ENCODE measurements around the gene AFG3L2.
"Not testable (repeated sequence)": the region's sequence is repeated elsewhere in the genome, so short reads cannot be mapped to it uniquely, and the experiment has no call there.

AFG3L2 gene

DNA sequence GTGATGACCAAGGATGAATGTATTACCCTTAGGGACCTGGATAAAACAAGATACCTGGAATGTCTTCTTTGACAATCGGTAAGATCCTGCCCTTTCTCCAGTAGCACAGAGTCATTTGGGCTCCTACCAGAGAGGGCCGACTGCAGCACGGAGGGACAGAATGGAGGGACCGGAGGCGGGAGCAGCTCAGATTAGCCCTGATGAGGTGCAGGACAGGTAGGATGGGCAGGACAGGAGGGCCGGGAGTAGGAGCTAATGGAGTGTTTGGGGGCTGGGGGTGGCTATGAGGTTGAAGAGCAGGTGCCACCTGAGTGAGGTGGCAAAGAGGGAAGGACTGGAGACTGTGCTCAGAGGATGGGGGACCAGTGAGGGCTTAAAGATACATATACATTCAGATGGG lies 20.8 kb upstream of the AFG3L2 start:
- DNase-seq (ENCODE audit: low spot score): no peak

DNA sequence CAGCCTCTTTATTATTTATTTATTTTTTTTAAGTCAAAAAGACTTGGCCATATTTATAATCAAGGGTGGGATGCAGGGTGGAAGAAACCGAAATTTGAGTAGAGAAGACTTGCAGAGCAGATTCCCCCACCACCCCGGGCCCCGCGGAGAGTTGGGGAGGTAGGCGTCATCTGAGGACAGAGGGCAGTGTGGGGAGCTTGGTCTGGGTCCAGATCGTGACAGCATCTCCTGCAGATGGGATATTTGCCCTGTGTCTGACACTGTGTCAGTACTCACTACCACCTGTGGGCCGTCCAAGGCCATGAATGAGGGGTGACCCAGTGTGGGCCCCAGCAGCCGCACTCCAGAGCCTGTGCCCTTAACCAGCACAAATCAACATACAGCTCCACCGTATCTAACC lies 20.2 kb upstream of the AFG3L2 start:
- no peak for DNase-seq (ENCODE audit: low spot score)

DNA sequence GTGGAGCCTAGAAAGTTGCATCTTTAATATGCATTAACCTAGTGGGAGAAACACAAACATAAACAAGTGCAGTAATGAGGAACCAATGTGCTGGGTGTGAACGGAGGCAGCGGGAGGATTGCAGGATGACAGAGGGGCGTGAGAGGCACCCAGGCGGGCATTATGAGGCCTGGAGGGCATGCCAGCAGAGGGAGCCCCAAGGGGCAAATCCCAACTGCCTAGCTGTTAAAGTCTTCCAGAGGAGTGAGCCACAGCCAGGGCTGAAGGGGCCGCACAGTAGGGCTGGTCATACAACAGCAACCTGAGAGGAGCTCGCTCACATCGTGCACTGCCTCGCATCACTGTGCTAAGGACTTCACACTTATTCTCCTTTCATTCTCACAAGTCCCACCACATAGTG lies 17.4 kb upstream of the AFG3L2 start:
- no peak for DNase-seq (ENCODE audit: low spot score)

DNA sequence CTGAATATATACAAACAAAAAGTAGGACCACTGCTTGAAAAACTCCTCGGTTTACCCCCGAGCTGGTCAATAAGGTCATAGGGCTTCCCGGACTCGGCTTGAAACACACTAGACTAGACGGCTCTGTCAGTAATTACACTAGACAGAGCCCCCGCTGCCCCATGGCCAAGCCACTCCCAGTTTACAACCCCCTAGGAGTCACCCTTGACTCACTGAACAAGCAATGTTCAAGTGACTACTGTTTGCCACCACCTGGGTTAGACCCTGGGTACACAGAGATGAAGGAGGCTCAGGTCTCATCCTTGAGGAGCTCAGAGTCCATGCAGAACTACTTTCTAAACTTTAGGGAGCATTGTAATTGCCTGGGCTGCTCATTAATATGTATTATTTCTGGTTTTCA lies 17.0 kb upstream of the AFG3L2 start:
- no peak for DNase-seq (ENCODE audit: low spot score)

DNA sequence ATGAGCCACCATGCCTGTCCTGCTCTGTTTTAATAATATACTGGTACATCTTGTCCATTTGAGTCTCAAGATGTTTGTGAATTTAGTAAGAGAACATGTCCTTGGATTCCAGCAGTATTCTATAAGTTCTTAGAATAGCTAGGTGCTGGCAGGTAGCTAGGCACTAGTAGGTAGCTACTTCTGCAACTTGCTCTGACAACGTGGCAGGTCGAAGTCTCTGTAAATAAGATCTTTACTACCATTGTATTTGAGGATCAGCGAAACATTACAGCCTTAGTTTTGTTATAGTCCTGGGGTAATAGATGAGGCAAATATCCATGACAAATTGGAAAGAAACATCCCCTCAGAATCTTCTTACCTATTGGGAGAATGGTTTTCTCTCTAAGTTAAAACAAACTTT lies 16.5 kb upstream of the AFG3L2 start:
- DNase-seq (ENCODE audit: low spot score): no peak

DNA sequence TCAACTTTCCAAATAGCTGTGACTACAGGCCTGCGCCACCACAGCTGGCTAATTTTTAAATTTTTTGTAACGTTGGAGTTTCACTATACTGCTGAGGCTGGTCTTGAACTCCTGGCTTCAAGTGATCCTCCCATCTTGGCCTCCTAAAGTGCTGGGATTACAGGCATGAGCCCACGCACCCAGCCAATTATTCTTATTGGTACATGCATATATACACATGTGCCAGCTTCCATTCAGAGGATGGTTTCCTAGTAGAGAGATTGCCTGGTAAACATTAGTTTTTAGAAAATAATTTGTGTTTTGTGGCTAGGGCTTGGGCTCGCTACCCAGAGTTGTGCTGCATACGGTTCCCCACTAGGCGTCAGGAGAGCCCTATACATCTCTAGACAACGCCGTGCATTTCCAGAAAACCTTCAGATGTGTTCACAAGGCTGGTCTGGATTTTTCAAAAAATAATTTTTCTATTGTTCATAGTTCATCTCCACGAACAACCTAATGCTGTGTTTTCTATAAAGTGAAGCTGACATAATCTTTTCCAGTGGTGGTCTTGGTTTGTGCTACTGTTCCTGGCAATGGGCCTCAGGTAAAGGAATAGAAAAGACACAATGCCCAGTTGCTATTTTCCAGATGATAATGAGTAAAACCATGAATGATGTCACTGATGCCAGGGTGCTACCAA lies 14.6 kb upstream of the AFG3L2 start:
- peak; percentile 58 for DNase-seq (ENCODE audit: low spot score)

DNA sequence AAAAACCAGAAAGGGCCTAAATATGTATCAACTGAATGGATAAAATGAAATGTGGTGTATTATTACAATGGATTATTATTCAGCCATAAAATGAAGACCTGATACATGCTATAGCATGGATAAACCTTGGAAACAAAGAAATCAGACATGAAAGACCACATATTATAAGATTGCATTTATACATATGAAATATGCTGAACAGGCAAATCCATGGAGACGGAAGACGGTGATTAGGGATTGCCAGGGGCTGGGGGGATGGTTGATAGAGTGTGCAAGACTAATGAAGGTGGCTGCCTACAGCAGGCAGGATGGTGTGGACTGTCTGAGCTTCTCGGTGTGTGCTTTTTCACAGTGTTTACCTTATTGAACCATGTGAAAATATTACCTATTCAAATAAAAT lies 11.4 kb upstream of the AFG3L2 start:
- DNase-seq (ENCODE audit: low spot score): no peak

DNA sequence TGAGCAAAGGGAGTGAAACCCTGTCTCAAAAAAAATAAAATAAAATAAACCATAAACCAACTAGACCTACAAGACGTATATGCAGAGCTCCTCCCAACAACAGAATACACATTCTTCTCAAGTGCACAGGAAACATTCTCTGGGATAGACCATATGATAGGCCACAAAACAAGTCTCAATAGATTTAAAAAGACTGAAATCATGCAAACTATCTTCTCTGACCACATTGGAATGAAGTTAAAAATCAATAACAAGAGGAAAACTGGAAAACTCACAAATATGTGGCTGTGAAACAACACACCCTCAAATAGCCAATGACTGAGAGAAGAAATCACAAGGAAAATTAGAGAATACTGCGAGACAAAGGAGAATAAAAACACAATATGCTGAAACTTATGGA lies 7.2 kb upstream of the AFG3L2 start:
- no peak for DNase-seq (ENCODE audit: low spot score)

DNA sequence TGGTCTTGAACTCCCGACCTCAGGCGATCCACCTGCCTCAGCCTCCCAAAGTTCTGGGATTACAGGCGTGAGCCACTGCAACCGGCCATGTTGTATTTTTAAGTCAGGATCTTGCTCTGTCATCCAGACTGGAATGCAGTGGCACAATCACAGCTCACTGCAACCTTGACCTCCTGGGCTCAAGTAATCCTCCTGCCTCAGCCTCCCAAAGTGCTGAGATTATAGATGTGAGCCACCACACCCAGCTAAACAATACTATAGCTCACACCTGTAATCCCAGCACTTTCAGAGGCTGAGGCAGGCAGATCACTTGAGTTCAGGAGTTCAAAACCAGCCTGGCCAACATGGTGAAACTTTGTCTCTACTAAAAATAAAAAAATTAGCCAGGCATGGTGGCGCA lies 6.7 kb upstream of the AFG3L2 start:
- DNase-seq (ENCODE audit: low spot score): not testable (repeated sequence)

DNA sequence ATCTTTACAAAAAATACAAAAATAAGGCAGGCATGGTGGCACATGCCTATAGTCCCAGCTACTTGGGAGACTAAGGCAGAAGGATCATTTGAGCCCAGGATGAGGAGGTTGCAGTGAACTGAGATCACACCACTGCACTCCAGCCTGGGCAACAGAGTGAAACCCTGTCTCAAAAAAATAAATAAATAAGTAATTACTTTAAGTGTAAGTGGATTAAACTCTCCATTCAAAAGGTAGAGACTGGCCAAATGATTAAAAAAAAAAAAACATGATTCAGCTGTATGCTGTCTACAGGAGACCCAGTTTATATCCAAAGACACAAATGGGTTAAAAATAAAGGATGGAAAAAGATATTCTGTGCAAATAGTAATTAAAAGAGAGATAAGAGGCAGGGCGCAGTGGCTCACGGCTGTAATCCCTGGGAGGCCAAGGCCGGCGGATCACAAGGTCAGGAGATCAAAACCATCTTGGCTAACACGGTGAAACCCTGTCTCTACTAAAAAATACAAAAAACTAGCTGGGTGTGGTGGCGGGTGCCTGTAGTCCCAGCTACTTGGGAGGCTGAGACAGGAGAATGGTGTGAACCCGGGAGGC lies 5.3 kb upstream of the AFG3L2 start:
- DNase-seq (ENCODE audit: low spot score): not testable (repeated sequence)

DNA sequence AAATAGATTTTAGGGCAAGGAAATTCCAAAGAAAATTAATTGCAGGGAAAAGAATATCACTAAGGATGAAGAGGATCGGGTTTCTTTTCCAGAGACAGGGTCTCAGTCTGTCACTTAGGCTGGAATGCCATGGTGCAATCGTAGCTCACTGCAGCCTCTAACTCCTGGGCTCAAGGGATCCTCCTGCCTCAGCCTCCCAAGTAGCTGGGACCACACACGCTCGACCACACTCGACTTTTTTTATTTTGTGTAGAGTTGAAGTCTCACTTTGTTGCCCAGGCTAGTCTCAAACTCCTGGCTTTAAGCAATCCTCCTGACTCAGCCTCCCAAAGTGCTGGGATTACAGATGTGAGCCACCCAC lies 1.2 kb upstream of the AFG3L2 start:
- not testable (repeated sequence) for DNase-seq (ENCODE audit: low spot score)

DNA sequence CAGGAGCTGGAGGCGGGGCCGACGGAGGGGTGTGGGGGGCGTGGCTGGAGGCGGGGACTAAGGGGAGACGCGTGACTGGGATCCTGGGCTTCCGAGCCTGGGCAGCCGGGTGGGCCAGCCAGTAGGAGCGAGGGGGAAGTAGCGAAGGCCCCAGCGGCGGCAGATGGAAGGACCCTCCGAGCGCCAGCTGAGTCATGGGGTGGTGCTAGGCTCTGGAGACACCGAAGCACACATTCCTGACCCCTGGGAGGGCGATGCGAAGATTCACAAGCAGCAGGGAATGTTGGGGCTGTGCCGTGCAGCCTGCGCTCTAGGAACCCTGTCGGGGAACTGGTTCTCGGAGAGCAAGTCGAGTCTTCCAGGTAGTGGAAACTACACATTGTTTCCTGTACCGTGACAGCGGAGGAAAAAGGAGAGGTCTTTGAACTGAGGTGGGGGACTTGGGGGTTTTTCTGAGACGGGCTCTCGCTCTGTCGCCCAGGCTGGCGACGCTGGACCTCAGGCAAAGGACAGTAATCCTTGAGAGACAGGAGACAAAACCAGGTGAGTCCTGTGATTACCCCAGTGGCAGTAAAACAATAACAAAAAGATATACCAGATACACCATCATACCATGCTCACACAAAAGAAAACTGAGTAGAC lies 650 bp upstream of the AFG3L2 start:
- no peak for DNase-seq (ENCODE audit: low spot score)

DNA sequence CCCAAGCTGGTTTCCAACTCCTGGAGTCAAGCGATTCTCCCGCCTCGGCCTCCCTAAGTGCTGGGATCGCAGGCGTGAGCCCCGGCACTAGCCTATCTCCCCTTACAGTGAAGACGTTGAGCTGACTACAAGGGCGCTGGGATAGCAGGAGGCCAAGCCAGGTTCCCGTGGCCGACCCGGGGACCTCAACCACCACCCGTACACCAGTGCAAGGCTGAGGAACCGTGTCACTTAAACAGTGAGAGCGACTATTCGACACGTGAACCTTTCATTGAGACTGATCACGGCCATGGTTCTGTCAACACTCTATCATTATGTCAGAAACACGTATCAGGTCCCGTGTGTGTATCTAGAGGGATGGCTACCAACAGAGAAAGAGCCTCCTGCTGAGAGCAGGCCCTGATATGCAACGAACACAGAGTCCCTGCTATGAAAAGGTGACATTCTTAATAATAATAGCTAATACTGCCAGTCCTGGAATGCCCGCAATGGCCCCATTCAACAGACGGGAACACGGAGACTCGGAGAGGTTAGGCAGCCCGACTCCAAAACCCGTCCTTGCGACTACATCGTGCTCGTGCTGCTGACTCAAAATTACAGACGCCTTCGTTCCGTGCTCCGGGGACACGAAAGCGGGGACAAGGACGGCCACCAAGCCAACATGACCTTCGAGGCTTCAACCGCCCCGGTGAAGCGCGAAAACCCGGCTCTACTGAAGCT lies 833 bp downstream of the AFG3L2 start:
- DNase-seq (ENCODE audit: low spot score): peak; percentile 51

DNA sequence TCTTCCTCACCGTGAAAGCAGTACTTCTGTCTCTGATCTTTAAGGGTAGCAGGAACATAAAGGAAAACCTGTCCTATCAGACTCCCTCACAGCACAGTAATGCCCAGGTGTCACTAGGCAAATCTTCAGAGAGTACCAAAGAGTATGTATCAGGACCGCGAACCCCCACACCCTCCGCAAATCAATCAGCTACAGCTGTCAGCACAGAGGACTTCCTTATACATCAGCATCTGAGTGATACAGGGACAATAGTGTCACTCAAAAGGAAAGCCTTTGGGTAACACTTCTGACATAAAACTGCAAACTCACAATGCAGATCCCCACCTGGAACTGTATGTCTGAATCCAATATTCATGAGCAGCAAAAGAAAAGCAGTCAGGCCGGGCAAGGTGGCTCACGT lies 2.6 kb downstream of the AFG3L2 start:
- DNase-seq (ENCODE audit: low spot score): no peak

DNA sequence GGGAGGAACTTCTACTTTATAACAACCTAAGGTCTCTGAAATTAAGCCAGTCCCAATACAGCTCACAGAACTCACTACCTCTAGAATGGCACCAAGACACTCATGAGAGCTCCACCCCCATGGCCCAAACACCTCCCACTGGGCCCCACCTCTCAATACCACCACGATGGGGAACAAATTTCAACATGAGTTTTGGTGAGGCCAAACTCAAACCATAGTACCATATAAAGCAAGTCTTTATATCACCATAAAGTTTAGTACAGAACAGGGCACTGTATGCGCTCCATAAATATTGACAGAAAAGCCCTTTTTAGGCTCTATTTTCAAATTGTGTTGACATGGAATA lies 3.3 kb downstream of the AFG3L2 start:
- no peak for DNase-seq (ENCODE audit: low spot score)

DNA sequence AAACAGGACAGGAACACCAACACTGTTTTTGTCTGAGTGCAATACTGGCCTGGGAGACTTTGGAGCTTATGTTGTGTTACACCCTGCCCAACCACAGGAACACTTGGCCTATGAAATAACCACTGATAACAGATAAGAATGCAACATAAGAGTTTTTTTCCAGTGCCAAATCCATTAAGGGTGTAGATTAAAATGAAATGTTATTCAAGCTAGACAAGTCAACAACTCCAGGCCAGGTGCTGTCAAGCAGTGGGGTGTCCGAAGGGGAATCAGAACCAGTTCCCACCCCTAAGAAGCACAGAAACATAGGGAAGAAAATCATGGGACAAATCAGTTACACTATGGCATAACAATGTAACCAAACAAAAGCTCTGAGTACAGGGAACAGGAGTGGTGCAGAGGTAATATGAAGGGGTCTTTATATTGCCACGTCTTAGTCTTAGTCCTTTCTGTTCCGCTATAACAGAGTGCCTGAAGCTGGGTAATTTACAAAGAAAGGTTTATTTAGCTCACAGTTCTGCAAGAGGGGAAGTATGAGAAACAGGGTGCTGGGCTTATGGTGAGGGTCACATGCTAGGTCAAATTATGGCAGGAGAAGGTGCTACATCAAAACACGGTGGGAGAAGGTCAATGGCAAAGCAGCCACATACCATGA lies 3.8 kb downstream of the AFG3L2 start:
- no peak for DNase-seq (ENCODE audit: low spot score)

DNA sequence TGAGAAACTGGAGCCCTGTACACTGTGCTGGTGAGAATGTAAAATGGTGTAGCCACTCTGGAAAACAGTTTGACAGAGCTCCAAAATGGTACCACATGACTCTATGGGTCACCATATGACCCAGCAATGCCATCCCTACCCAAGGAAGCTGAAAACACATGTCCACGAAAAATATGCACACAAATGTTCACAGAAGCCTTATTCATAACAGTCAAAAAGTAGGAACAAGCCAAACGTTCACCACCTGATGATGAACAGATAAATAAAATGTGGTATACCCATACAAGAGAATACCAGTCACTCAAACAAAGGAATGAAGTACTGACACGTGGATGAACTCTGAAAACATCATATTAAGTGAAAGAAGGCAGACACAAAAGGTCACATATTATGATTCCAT lies 4.6 kb downstream of the AFG3L2 start:
- DNase-seq (ENCODE audit: low spot score): no peak

DNA sequence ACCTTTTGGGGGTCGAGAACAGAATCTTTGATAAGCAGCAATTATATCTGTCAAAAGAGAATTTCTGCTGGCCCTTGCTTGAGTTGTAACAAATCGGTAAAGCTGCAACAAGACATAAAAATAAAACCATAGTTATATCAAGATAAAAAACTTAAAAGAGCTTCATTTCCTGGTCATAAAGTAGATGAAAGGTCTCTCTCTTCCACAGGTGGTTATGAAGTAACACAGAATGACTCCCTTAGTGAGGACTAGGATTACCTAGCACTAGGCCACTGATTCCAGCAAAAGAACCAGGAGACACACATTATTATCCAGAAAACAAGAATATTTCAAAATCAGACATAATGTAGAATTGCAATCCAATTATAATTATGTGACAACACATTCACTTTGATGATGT lies 5.4 kb downstream of the AFG3L2 start:
- no peak for DNase-seq (ENCODE audit: low spot score)

DNA sequence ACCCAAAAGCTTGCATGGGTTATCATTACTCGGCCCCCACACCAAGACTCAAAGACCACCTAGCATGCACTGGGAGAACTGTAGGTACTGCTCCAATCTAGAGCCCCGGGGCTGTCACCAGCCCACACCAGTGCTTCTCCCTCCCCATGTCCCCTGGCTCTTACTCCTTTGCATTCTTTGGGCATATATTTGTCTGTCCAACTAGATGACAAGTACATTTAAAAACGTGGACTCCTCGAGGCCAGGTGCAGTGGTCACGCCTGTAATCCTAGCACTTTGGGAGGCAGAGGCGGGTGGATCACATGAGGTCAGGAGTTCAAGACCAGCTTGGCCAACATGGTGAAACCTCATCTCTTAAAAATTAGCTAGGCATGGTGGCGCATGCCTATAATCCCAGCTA lies 7.8 kb downstream of the AFG3L2 start:
- no peak for DNase-seq (ENCODE audit: low spot score)

DNA sequence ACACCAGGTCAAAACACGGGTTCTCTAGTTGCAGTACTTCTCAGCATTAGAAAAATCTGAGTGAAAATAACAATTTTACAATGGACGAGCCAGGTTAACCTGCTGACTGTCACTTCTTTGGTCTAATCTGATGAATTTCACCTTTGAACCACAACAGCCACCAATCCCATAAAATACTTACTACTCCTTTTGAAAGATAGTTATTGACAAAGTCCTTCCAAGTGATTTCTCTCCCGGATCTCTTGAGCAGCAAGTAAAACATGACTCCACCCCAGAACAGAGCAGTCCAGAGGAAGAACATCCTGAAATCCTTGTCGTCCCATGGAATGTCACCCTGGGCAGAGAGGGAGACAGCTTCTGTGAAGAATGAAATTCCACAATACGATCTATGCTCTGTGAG lies 10.2 kb downstream of the AFG3L2 start:
- no peak for DNase-seq (ENCODE audit: low spot score)

DNA sequence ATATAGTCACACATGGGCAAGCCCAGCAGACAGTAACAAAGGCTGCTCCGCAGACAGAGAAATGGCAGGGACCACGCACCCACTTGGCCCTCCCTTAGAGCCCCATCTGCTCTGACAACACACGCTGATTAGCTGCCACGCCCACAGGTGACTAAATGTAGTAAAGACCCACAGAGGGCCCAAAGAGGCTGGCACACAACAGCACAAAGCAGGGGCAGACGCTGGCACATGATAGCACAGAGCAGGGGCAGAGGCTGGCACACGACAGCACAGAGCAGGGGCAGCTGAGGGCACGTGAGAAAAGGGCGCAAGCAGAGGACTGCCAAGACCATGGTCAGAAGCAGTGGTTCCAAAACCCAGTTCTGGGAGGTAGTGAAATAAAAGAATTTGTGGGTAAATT lies 10.6 kb downstream of the AFG3L2 start:
- no peak for DNase-seq (ENCODE audit: low spot score)

DNA sequence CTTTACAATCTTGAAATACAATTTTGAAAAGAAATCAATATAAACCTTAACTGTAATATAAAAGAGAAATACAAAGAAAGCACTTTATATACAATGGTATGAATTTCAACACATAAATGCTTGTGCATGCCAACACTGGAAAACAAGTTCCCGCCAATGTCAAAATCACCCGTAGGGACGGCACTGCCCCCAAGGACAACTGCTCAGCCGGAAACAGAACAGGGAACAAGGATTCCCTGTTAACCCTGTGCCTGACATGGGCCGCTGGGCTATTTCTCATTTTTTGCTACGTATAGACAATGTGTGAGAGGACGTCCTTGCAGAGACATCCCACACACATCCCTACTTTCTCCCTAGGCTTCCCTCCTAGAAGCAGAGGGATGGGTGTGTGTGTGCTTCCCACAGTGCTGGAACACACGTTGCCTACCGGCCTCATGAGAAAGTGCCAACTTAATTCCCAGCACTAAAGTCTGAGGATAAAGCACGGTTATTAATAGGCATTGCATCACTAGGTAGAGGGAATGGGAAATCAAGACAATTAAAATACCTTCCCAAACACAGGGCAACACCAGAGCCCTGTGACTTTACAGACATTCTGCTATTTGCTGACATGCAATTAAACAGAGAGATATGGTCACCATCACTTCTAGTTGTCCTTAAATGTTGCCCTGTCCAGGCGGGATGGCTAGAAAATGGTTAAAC lies 14.4 kb downstream of the AFG3L2 start:
- no peak for DNase-seq (ENCODE audit: low spot score)

Measured in SK-N-DZ (cell line).